Small intestine (tissue), 7 donors: ENCODE results near the gene TF. TPM values are rescaled to one million over a fixed set of nuclear protein-coding genes. Genes with fewer than 3 reads are reported as not detected.

Source experiments
- DNase-seq, 2 donors: peaks; one replicate each; pipeline versions ENCODE4 v3.0.0 to v3.0.0-alpha.2; 2013
- FAIRE-seq: peaks from 2 replicates; lab custom pipeline; 2012; peaks lifted over from hg19 to GRCh38; lab: Jason Lieb, UNC
- H3K27ac ChIP-seq, 3 donors: one replicate each; pipeline ENCODE4 v1.5.1; 2013; ENCODE audit warnings: low read length in 2 of 3, mild to moderate bottlenecking in 2 of 3, control low read depth in 1 of 3, inconsistent platforms in 1 of 3, low read depth in 1 of 3, moderate library complexity in 1 of 3
- H3K27me3 ChIP-seq, 3 donors: one replicate each; pipeline ENCODE4 v1.6.1; 2013; ENCODE audit warnings: low read length in 3 of 3, inconsistent platforms in 1 of 3; ENCODE audit not compliant: control insufficient read depth in 3 of 3, insufficient read depth in 3 of 3
- H3K36me3 ChIP-seq, 3 donors: one replicate each; pipeline ENCODE4 v1.6.1; 2013; ENCODE audit warnings: low read length in 3 of 3, inconsistent platforms in 1 of 3, low read depth in 1 of 3, mild to moderate bottlenecking in 1 of 3, moderate library complexity in 1 of 3; ENCODE audit not compliant: control insufficient read depth in 3 of 3, insufficient read depth in 2 of 3
- H3K4me1 ChIP-seq, 3 donors: one replicate each; pipeline ENCODE4 v1.6.1; 2013; ENCODE audit warnings: low read length in 2 of 3, inconsistent platforms in 1 of 3, low read depth in 1 of 3, mild to moderate bottlenecking in 1 of 3, moderate library complexity in 1 of 3; ENCODE audit not compliant: control insufficient read depth in 3 of 3, insufficient read depth in 2 of 3
- H3K4me3 ChIP-seq, 3 donors: one replicate each; pipeline ENCODE4 v1.5.1; 2013; ENCODE audit warnings: low read length in 3 of 3, control low read depth in 1 of 3, inconsistent platforms in 1 of 3, low read depth in 1 of 3, mild to moderate bottlenecking in 1 of 3, moderate library complexity in 1 of 3
- H3K9me3 ChIP-seq, 2 donors: one replicate each; pipeline ENCODE4 v1.6.1; 2013; ENCODE audit warnings: low read depth in 1 of 2, low read length in 1 of 2; ENCODE audit not compliant: control insufficient read depth in 2 of 2, insufficient read depth in 1 of 2
- WGBS, 3 donors: extraction: QIAGEN DNeasy Blood & Tissue Kit; methylation state at CpG; one replicate each; pipeline ENCODE4 v1.1.7; 2013; 5-methylcytosine and 5-hydroxymethylcytosine counted together
- polyA plus RNA-seq, 4 donors: library from polyadenylated mRNA; stranded (reverse) in 3 of 4; unstranded in 1 of 4; fragments of 200-250 nt in 3 of 4; fragments of 120-200 nt in 1 of 4; gene quantifications; one replicate each; pipeline versions ENCODE4 v1.2.1 to v1.2.3, GENCODE V29; 2013
- donor health status: healthy with polysubstance abuse.
- donor health status: control.
- donor health status: control.
- donor health status: Bipolar disorder and iron deficiency.
- donor health status: healthy.

TF gene
- polyA plus RNA-seq, 4 donors: under 0.01 to 8.3 (median 5.6) TPM; not detected in 1

DNA sequence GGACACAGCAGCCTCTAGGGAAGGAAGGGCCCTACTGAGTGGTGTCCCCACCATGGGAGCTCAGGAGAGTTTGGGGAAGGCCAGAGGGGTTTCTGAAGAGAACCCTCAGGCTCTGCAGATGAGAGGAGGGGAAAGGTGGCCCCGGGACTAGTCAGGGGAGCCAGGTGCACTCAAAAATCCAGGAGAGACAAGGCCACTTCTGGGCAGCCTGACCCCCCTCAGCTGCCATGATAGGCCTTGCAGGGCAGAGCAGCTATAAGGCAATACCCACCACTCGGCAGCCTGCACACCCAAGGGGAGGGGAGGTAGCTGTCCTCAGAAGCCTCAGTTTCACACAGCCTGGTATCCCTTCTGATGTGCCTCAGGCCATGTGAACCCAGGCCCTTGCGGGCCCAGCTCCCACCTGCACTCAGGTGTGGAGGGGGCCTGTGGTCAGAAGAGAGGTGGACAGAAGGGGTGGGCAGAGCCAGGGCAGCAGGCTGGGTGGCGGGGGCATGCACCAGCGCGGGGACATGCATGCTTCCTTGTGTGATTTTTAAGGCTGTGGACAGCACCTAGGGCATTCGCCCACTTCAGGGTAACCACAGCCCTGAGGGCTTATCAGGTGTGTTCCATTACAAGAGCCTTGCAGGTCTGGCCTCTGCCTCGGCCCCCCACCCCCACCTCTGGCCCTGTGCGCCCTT is 94.0 kb downstream of the TF start:
- no peak for DNase-seq
- Histone ChIP-seq H3K9me3 (peaks cover 0 to 1% of the 10 kb centered on the region in 2 donors), H3K36me3 (no peaks in the 10 kb centered on the region), H3K27me3 (peaks cover 0 to 2% (median 0%) of the 10 kb centered on the region in 3 donors), H3K27ac (no peak overlapping the region), H3K4me1 (no peaks in the 10 kb centered on the region), H3K4me3 (no peak overlapping the region)
- FAIRE-seq: no peak
- 80 to 89% (median 89%) methylated on average over 8 to 9 of the region's 9 CpGs for WGBS, 3 donors

DNA sequence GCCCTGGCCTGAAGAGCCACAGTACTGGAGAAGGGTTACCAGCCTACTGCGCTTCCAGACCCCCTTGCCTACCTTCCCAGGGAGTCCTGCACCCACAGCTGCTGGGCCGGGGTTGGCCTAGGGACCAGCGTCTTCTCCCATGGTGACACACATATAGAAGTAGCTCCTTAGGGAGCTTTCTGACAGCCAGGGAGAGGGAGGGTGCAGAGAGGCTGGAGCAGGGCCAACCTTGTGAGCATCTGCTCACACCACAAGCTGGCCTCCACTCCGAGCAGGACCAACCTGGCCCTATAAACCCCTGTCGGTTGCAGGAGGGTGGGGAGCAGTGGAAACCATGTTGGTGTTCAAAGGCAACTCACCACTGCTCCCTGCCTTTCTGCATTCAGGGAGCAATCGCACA is 94.6 kb downstream of the TF start:
- no peaks in the 10 kb centered on the region for H3K36me3 ChIP-seq
- H3K4me3 ChIP-seq: no peak overlapping the region
- FAIRE-seq (no peak), DNase-seq (no peak)
- H3K27ac ChIP-seq: no peak overlapping the region
- WGBS, 3 donors: 84 to 90% (median 85%) methylated on average over 6 of the region's 6 CpGs
- peaks cover 0 to 3% (median 0%) of the 10 kb centered on the region in 3 donors for H3K27me3 ChIP-seq
- no peaks in the 10 kb centered on the region for H3K4me1 ChIP-seq
- H3K9me3 ChIP-seq: peaks cover 0 to 3% of the 10 kb centered on the region in 2 donors

DNA sequence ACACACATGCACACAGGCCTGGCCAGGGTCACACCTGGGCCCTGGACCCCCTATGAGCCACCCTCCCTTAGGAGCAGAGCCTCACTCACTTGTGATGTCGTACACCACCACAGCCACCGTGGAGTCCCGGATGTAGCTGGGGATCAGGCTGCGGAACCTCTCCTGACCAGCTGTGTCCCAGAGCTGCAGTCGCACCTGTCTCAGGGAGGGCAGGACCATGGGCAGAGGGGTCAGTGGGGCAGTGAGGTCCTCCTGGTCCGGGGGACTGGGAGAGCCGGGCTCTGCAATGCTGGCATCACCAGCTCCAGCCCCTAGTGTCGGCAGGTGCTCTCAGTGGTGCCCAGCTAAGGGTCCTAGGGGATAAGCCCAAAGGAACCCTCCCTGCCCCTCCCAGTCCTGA is 95.0 kb downstream of the TF start:
- Histone ChIP-seq H3K36me3 (no peaks in the 10 kb centered on the region), H3K9me3 (peaks cover 0 to 3% of the 10 kb centered on the region in 2 donors), H3K4me1 (no peaks in the 10 kb centered on the region), H3K27me3 (peaks cover 0 to 3% (median 0%) of the 10 kb centered on the region in 3 donors), H3K27ac (no peak overlapping the region), H3K4me3 (no peak overlapping the region)
- DNase-seq (no peak), FAIRE-seq (no peak)
- 88 to 91% (median 91%) methylated on average over 8 of the region's 8 CpGs for WGBS, 3 donors

DNA sequence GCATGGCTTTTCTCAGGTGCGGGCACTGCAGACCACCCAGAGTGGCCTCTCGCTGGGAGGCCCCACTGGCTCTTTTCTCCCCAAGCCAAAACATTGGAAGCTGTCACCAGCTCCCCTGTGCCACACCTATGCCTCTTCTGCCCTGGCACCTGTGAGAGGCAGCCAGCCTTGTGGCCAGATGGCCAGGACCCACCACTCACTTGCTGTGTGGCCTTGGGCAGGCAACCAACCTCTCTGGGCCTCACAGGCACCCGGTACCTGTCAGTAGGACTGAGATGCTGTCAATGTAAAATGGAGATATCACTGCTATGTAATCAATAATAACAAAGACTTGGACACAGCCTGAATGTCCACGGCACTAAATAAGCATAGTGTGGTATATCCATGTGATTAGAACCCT is 96.0 kb downstream of the TF start:
- WGBS, 3 donors: 72 to 84% (median 77%) methylated on average over 4 of the region's 4 CpGs
- DNase-seq (no peak), FAIRE-seq (no peak)
- peaks cover 0 to 3% (median 0%) of the 10 kb centered on the region in 3 donors for H3K27me3 ChIP-seq
- H3K9me3 ChIP-seq: peaks cover 0 to 3% of the 10 kb centered on the region in 2 donors
- no peak overlapping the region for H3K4me3 ChIP-seq
- H3K27ac ChIP-seq: no peak overlapping the region
- no peaks in the 10 kb centered on the region for H3K36me3 ChIP-seq
- no peaks in the 10 kb centered on the region for H3K4me1 ChIP-seq

DNA sequence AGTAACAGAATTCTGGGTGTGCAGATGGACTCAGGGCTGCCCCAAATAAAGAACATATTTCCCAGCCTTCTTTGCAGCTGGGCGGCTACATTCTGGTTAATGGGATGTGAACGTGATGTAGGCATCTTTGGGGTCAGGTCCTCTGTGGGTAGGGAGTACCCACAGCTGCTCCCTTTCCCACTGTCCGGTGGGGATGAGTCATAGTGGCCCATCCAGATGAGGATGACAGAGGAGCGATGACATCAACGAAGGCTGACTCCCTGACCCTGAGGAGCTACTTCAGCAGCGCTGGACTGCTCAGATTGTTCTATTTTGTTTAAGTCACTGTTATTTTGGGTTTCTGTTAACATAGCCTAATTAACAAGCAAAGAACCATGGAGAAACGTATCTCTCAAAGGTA is 97.4 kb downstream of the TF start:
- no peak for DNase-seq
- Histone ChIP-seq H3K4me1 (no peaks in the 10 kb centered on the region), H3K4me3 (no peak overlapping the region), H3K27ac (no peak overlapping the region), H3K36me3 (no peaks in the 10 kb centered on the region), H3K27me3 (peaks cover 0 to 3% (median 0%) of the 10 kb centered on the region in 3 donors), H3K9me3 (peaks cover 0 to 3% of the 10 kb centered on the region in 2 donors)
- 76 to 79% (median 79%) methylated on average over 7 of the region's 7 CpGs for WGBS, 3 donors
- no peak for FAIRE-seq

DNA sequence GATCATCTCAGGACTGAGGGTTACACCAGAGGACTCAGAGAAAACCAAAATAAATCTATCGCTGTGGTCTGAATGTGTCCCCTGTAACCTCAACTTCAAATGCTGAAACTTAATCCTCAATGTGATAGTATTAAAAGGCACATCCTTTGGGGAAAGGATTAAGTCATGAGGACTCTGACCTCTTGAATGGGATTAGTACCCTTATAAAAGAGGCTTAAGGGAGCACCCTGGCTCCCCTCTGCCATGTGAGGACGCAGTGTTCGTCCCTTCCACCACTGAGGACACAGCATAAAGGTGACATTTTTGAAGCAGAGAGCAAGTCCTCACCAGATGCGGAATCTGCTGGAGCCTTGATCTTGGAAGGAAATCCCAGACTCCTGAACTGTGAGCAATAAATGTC is 98.9 kb downstream of the TF start:
- H3K4me3 ChIP-seq: no peak overlapping the region
- H3K4me1 ChIP-seq: no peaks in the 10 kb centered on the region
- no peaks in the 10 kb centered on the region for H3K36me3 ChIP-seq
- FAIRE-seq (no peak), DNase-seq (no peak)
- peaks cover 0 to 3% of the 10 kb centered on the region in 2 donors for H3K9me3 ChIP-seq
- peaks cover 0 to 7% (median 0%) of the 10 kb centered on the region in 3 donors for H3K27me3 ChIP-seq
- no peak overlapping the region for H3K27ac ChIP-seq
- WGBS, 3 donors: 89 to 97% (median 93%) methylated on average over 4 of the region's 4 CpGs

Other genes starting within 250 kb of the TF start
- 100 to 1,000 TPM in 1 of 4 donors, 10 to 100 TPM in 3; 43.2 to 114 (median 59.5) TPM for gene CDV3, start 172.7 kb upstream of the TF start, polyA plus RNA-seq
- 10 to 100 TPM in 2 of 4 donors, 1 to 10 TPM in 2; 7.8 to 33.5 (median 10.3) TPM for gene TOPBP1, start 84.5 kb upstream of the TF start, polyA plus RNA-seq
- gene SRPRB, start 59.4 kb downstream of the TF start, polyA plus RNA-seq: 10 to 100 TPM in 2 of 4 donors, 1 to 10 TPM in 2; 7.6 to 55.3 (median 31.7) TPM
- 1 to 10 TPM in 1 of 4 donors, under 1 TPM in 2, not detected in 1; 0.27 to 7.5 (median 0.77) TPM for gene RAB6B, start 149.5 kb downstream of the TF start, polyA plus RNA-seq